HEK293 (cell line): ENCODE results near the gene UBIAD1.

ENCODE experiments used
- CTCF ChIA-PET: fragments of 350-600 bp; formaldehyde crosslinking; extraction: SDS; loops from one replicate; lab custom pipeline; 2021; ENCODE audit warnings: antibody characterized with exemption; lab: Yijun Ruan, JAX
- POLR2A ChIA-PET: fragments of 300-600 bp; formaldehyde crosslinking; extraction: SDS; loops from one replicate; lab custom pipeline; 2020; ENCODE audit warnings: antibody characterized with exemption, inconsistent platforms; lab: Yijun Ruan, JAX
- H3K27ac ChIP-seq: fragments of 200-500 bp; sonication (Bioruptor generic); 2 replicates; pipeline ENCODE4 v1.5.1; 2014; ENCODE audit warnings: low read depth, low read length, control low read depth, inconsistent platforms; ENCODE audit errors: extremely low read depth
- H3K36me3 ChIP-seq, 2 experiments: fragments of 200-500 bp in 1 of 2; sonication (Bioruptor generic) in 1 of 2; 1 replicate in 1 of 2; 2 replicates in 1 of 2; pipeline ENCODE4 v1.5.1; 2014 to 2017; ENCODE audit warnings: inconsistent platforms in 2 of 2, low read length in 2 of 2; ENCODE audit not compliant: control insufficient read depth in 2 of 2, insufficient read depth in 1 of 2
- H3K4me1 ChIP-seq: fragments of 200-500 bp; sonication (Bioruptor generic); 2 replicates; pipeline ENCODE4 v1.5.1; 2014; ENCODE audit warnings: mild to moderate bottlenecking, low read length, inconsistent platforms; ENCODE audit not compliant: control insufficient read depth, insufficient read depth
- H3K4me3 ChIP-seq: 2 replicates; pipeline ENCODE4 v1.5.1; 2011; ENCODE audit warnings: low read depth, mild to moderate bottlenecking, control low read depth, low read length, moderate library complexity
- H3K9me3 ChIP-seq: fragments of 200-500 bp; sonication (Bioruptor generic); 2 replicates; pipeline ENCODE4 v1.5.1; 2014; ENCODE audit warnings: low read depth, low read length, inconsistent platforms; ENCODE audit not compliant: control insufficient read depth, insufficient read depth
- EGR2 ChIP-seq: fragments of 450-650 bp; formaldehyde crosslinking; IDR thresholded peaks from 2 replicates; pipeline ENCODE4 v1.5.1; 2016; ENCODE audit warnings: low read depth, missing biosample characterization, missing genetic modification characterization
- GLI2 ChIP-seq: fragments of 450-650 bp; formaldehyde crosslinking; IDR thresholded peaks from 2 replicates; pipeline ENCODE4; 2017; ENCODE audit warnings: missing biosample characterization, missing genetic modification characterization, low read depth, borderline replicate concordance
- KLF1 ChIP-seq: fragments of 450-650 bp; formaldehyde crosslinking; IDR thresholded peaks from 2 replicates; pipeline ENCODE4 v1.5.1; 2016; ENCODE audit warnings: missing biosample characterization, missing genetic modification characterization
- KLF16 ChIP-seq: fragments of 450-650 bp; formaldehyde crosslinking; IDR thresholded peaks from 2 replicates; pipeline ENCODE4 v1.5.1; 2017; ENCODE audit warnings: missing biosample characterization, missing genetic modification characterization
- OSR2 ChIP-seq: fragments of 450-650 bp; formaldehyde crosslinking; IDR thresholded peaks from 2 replicates; pipeline ENCODE4 v1.5.1; 2016; ENCODE audit warnings: missing biosample characterization, missing genetic modification characterization
- RBAK ChIP-seq: fragments of 450-650 bp; formaldehyde crosslinking; IDR thresholded peaks from 2 replicates; pipeline ENCODE4 v1.5.1; 2016; ENCODE audit warnings: missing biosample characterization, missing genetic modification characterization
- YY1 ChIP-seq: fragments of 450-650 bp; formaldehyde crosslinking; IDR thresholded peaks from 2 replicates; pipeline ENCODE4 v1.5.1; 2018; ENCODE audit warnings: missing biosample characterization, missing genetic modification characterization
- ZBTB21 ChIP-seq: fragments of 450-650 bp; formaldehyde crosslinking; IDR thresholded peaks from 2 replicates; pipeline ENCODE4 v1.5.1; 2017; ENCODE audit warnings: missing biosample characterization, missing genetic modification characterization
- ZFHX2 ChIP-seq: fragments of 450-650 bp; formaldehyde crosslinking; conservative IDR thresholded peaks from 2 replicates; pipeline ENCODE4 v1.5.1; 2016; ENCODE audit warnings: missing biosample characterization, missing genetic modification characterization
- ZFP37 ChIP-seq: fragments of 450-650 bp; formaldehyde crosslinking; IDR thresholded peaks from 2 replicates; pipeline ENCODE4 v1.5.1; 2016; ENCODE audit warnings: missing biosample characterization, missing genetic modification characterization
- ZNF311 ChIP-seq: fragments of 450-650 bp; formaldehyde crosslinking; IDR thresholded peaks from 2 replicates; pipeline ENCODE4 v1.5.1; 2017; ENCODE audit warnings: missing biosample characterization, missing genetic modification characterization, borderline replicate concordance
- ZNF416 ChIP-seq: fragments of 450-650 bp; formaldehyde crosslinking; IDR thresholded peaks from 2 replicates; pipeline ENCODE4 v1.5.1; 2016; ENCODE audit warnings: missing biosample characterization, missing genetic modification characterization
- ZNF521 ChIP-seq: fragments of 450-650 bp; formaldehyde crosslinking; IDR thresholded peaks from 2 replicates; pipeline ENCODE4 v1.5.1; 2017; ENCODE audit warnings: missing biosample characterization, mild to moderate bottlenecking, missing genetic modification characterization
- ZNF558 ChIP-seq: fragments of 450-650 bp; formaldehyde crosslinking; IDR thresholded peaks from 2 replicates; pipeline ENCODE4 v1.5.1; 2016; ENCODE audit warnings: missing biosample characterization, missing genetic modification characterization
- ZNF561 ChIP-seq: fragments of 450-650 bp; IDR thresholded peaks from 2 replicates; pipeline ENCODE4 v1.5.1; 2018; ENCODE audit warnings: missing biosample characterization, missing genetic modification characterization, borderline replicate concordance
- ZNF571 ChIP-seq: fragments of 450-650 bp; formaldehyde crosslinking; IDR thresholded peaks from 2 replicates; pipeline ENCODE4 v1.5.0; 2017; ENCODE audit warnings: missing biosample characterization, missing genetic modification characterization
- ZNF585B ChIP-seq: fragments of 450-650 bp; formaldehyde crosslinking; IDR thresholded peaks from 2 replicates; pipeline ENCODE4 v1.5.1; 2016; ENCODE audit warnings: missing biosample characterization, missing genetic modification characterization
- ZNF76 ChIP-seq: fragments of 450-650 bp; formaldehyde crosslinking; IDR thresholded peaks from 2 replicates; pipeline ENCODE4; 2016; ENCODE audit warnings: low read depth, missing biosample characterization, missing genetic modification characterization, borderline replicate concordance
- ZNF768 ChIP-seq: fragments of 450-650 bp; formaldehyde crosslinking; IDR thresholded peaks from 2 replicates; pipeline ENCODE4 v1.5.1; 2018; ENCODE audit warnings: missing biosample characterization, mild to moderate bottlenecking, missing genetic modification characterization
- ZNF830 ChIP-seq: fragments of 450-650 bp; IDR thresholded peaks from 2 replicates; pipeline ENCODE4 v1.5.0; 2018; ENCODE audit warnings: missing biosample characterization, missing genetic modification characterization, low read depth, mild to moderate bottlenecking, moderate library complexity
- ZSCAN16 ChIP-seq: fragments of 450-650 bp; formaldehyde crosslinking; IDR thresholded peaks from 2 replicates; pipeline ENCODE4 v1.5.1; 2016; ENCODE audit warnings: missing biosample characterization, missing genetic modification characterization
- TF ChIP-seq, protein P1 (sequence below): fragments of 450-650 bp; formaldehyde crosslinking; IDR thresholded peaks from 2 replicates; pipeline ENCODE4 v1.5.1; 2017; ENCODE audit warnings: missing biosample characterization, missing genetic modification characterization
- TF ChIP-seq, protein P2 (sequence below): fragments of 450-650 bp; formaldehyde crosslinking; IDR thresholded peaks from 2 replicates; pipeline ENCODE4 v1.5.1; 2017; ENCODE audit warnings: missing biosample characterization, mild to moderate bottlenecking, missing genetic modification characterization, moderate library complexity
- TF ChIP-seq, protein P3 (sequence below): fragments of 450-650 bp; formaldehyde crosslinking; IDR thresholded peaks from 2 replicates; pipeline ENCODE4 v1.5.1; 2017; ENCODE audit warnings: missing biosample characterization, missing genetic modification characterization

UBIAD1 gene

GRCh38 chr1:11298390-11299224 lies 25.6 kb downstream of the UBIAD1 start (continued):
- TF ChIP-seq RBAK (tag by site-specific recombination): 0 out of 2 replicates have a peak, but pooled peaks have one; percentile 41
- no peak for TF ChIP-seq ZNF561 (tag by site-specific recombination)
- no peak for TF ChIP-seq ZNF521 (tag by site-specific recombination)
- TF ChIP-seq ZNF571 (tag by site-specific recombination): no peak
- TF ChIP-seq ZNF311 (tag by site-specific recombination): no peak
- TF ChIP-seq ZBTB21 (tag by site-specific recombination): peak; percentile 35; the same call in 1 of the 2 replicates

DNA sequence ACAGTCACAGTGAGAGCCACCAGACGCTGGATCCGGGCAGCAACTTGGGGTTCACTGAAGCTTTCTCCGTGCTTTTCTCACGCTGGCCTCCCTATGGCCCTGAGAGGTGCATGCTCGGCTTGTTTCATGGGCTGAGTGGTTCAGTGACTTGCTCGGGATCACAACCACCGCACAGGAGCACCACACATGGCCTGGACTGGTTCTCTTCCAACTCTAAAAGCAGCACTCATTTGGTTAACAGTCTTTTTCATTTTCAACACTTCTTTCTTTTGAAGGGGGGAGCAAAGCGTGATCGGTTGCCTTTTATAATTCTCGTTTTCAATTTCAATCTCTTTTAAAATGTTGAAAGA lies 26.2 kb downstream of the UBIAD1 start:
- H3K27ac ChIP-seq: no peak overlapping the region
- no peaks in the 10 kb centered on the region for H3K9me3 ChIP-seq
- no peaks in the 10 kb centered on the region for H3K4me1 ChIP-seq
- ChIA-PET CTCF (no interaction called here), POLR2A (no interaction called here)
- no peak overlapping the region for H3K4me3 ChIP-seq
- peaks cover 0 to 22% of the 10 kb centered on the region in 2 experiments; a peak in 1 of 3 replicates for H3K36me3 ChIP-seq
- TF ChIP-seq, protein P1, sequence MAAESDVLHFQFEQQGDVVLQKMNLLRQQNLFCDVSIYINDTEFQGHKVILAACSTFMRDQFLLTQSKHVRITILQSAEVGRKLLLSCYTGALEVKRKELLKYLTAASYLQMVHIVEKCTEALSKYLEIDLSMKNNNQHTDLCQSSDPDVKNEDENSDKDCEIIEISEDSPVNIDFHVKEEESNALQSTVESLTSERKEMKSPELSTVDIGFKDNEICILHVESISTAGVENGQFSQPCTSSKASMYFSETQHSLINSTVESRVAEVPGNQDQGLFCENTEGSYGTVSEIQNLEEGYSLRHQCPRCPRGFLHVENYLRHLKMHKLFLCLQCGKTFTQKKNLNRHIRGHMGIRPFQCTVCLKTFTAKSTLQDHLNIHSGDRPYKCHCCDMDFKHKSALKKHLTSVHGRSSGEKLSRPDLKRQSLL: no peak
- TF ChIP-seq ZFHX2 (no peak), ZNF416 (tag by site-specific recombination) (no peak), GLI2 (tag by site-specific recombination) (no peak), ZNF768 (tag by site-specific recombination) (no peak), EGR2 (tag by site-specific recombination) (no peak), YY1 (tag by site-specific recombination) (no peak), KLF1 (tag by site-specific recombination) (no peak), ZNF558 (tag by site-specific recombination) (no peak), ZFP37 (tag by site-specific recombination) (no peak), ZNF585B (no peak), KLF16 (tag by site-specific recombination) (no peak), ZSCAN16 (no peak), ZNF76 (tag by site-specific recombination) (no peak), OSR2 (tag by site-specific recombination) (no peak), ZNF830 (tag by site-specific recombination) (no peak)
- TF ChIP-seq, protein P2, sequence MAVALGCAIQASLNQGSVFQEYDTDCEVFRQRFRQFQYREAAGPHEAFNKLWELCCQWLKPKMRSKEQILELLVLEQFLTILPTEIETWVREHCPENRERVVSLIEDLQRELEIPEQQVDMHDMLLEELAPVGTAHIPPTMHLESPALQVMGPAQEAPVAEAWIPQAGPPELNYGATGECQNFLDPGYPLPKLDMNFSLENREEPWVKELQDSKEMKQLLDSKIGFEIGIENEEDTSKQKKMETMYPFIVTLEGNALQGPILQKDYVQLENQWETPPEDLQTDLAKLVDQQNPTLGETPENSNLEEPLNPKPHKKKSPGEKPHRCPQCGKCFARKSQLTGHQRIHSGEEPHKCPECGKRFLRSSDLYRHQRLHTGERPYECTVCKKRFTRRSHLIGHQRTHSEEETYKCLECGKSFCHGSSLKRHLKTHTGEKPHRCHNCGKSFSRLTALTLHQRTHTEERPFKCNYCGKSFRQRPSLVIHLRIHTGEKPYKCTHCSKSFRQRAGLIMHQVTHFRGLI (tag by site-specific recombination): no peak
- TF ChIP-seq, protein P3, sequence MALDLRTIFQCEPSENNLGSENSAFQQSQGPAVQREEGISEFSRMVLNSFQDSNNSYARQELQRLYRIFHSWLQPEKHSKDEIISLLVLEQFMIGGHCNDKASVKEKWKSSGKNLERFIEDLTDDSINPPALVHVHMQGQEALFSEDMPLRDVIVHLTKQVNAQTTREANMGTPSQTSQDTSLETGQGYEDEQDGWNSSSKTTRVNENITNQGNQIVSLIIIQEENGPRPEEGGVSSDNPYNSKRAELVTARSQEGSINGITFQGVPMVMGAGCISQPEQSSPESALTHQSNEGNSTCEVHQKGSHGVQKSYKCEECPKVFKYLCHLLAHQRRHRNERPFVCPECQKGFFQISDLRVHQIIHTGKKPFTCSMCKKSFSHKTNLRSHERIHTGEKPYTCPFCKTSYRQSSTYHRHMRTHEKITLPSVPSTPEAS (tag by site-specific recombination): no peak
